Fibroblast of lung (primary cell): ENCODE data around the gene IHH.

Experiments used
- EZH2 ChIP-seq: IDR thresholded peaks from 2 replicates; pipeline ENCODE4 v1.5.1; 2012; ENCODE audit warnings: low read length, control low read depth, mild to moderate bottlenecking; ENCODE audit errors: missing control alignments
- TF ChIP-seq, protein P1 (sequence below), 2 donors: IDR thresholded peaks in 1 of 2; conservative IDR thresholded peaks in 1 of 2; 1 replicate in 1 of 2; 2 replicates in 1 of 2; pipeline ENCODE4 v1.5.1; 2011 to 2012; ENCODE audit warnings: low read length in 2 of 2, control low read depth in 1 of 2, inconsistent platforms in 1 of 2, low read depth in 1 of 2, mild to moderate bottlenecking in 1 of 2

DNA sequence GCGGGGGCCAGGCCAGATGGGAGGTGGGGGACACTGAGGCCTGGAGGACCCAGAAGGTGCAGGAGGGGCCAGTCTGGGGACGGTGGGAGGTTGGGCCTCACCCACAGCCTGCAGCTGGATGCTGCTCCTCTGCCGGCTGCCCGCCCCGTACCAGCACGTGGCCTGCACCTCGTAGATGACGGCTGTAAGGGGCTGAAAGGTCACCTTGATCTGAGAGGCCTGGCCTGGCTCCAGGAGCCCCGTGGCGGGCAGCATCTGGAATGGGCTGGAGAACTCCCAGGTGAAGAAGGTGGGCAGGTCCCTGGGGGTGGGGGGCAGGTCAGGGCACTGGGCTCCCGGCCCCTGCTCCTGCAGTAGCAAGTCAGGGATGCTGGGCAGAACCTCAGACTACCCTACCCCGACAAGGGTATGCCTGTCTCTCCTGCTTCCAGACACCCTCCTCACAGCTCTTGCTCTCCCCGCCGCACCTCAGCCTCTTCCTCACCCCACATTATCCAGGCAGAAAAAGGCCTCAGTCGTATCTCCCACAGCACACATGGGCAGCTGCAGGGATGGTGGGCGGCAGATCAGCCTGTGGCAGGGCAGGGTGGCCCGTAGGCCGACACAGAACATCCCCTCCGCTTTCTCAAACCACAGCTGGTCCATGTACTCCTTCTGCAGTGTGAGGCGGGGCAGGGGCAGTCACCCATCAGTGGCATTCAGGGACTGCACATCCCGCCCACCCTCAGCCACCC is 29.5 kb downstream of the IHH start:
- TF ChIP-seq, protein P1, sequence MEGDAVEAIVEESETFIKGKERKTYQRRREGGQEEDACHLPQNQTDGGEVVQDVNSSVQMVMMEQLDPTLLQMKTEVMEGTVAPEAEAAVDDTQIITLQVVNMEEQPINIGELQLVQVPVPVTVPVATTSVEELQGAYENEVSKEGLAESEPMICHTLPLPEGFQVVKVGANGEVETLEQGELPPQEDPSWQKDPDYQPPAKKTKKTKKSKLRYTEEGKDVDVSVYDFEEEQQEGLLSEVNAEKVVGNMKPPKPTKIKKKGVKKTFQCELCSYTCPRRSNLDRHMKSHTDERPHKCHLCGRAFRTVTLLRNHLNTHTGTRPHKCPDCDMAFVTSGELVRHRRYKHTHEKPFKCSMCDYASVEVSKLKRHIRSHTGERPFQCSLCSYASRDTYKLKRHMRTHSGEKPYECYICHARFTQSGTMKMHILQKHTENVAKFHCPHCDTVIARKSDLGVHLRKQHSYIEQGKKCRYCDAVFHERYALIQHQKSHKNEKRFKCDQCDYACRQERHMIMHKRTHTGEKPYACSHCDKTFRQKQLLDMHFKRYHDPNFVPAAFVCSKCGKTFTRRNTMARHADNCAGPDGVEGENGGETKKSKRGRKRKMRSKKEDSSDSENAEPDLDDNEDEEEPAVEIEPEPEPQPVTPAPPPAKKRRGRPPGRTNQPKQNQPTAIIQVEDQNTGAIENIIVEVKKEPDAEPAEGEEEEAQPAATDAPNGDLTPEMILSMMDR (conservative IDR thresholded peaks at IDR 0.05 in 1 of 2, IDR thresholded peaks at IDR 0.05 in 1 of 2; ENCODE audit: low read depth in 1 of 2, low read length in 2 of 2), result no peak
- TF ChIP-seq EZH2, result no peak
